Spleen (tissue), 11 donors: ENCODE results near the gene EDN2. TPM values are rescaled to one million over a fixed set of nuclear protein-coding genes. Genes with fewer than 3 reads are reported as not detected.

Source experiments
- DNase-seq: peaks from one replicate; pipeline ENCODE4 v3.0.0-alpha.2; 2020
- H3K27ac ChIP-seq, 8 donors: fragments of 200-600 bp; sonication (generic) in 7 of 8; 1 replicate in 4 of 8; 2 replicates in 4 of 8; pipeline versions ENCODE4 v1.5.0 to v1.8.0; 2016 to 2021; ENCODE audit warnings: inconsistent platforms in 4 of 8, mild to moderate bottlenecking in 4 of 8, moderate library complexity in 1 of 8
- H3K27me3 ChIP-seq, 7 donors: fragments of 200-600 bp; sonication (generic) in 6 of 7; replicated peaks in 1 of 7; 1 replicate in 4 of 7; 2 replicates in 3 of 7; pipeline versions ENCODE4 v1.5.0 to v1.8.0; 2016 to 2021; ENCODE audit warnings: inconsistent platforms in 3 of 7, mild to moderate bottlenecking in 1 of 7
- H3K36me3 ChIP-seq, 6 donors: fragments of 200-600 bp; sonication (generic) in 5 of 6; 1 replicate in 4 of 6; 2 replicates in 2 of 6; pipeline versions ENCODE4 v1.5.0 to v1.8.0; 2016 to 2021; ENCODE audit warnings: inconsistent platforms in 2 of 6
- H3K4me1 ChIP-seq, 6 donors: fragments of 200-600 bp; sonication (generic) in 5 of 6; 1 replicate in 3 of 6; 2 replicates in 3 of 6; pipeline versions ENCODE4 v1.5.0 to v1.8.0; 2016 to 2021; ENCODE audit warnings: inconsistent platforms in 3 of 6
- H3K4me3 ChIP-seq, 8 donors: fragments of 200-600 bp; sonication (generic) in 7 of 8; 1 replicate in 4 of 8; 2 replicates in 4 of 8; pipeline versions ENCODE4 v1.5.0 to v1.8.0; 2016 to 2021; ENCODE audit warnings: inconsistent platforms in 4 of 8, mild to moderate bottlenecking in 4 of 8, moderate library complexity in 2 of 8
- H3K9me3 ChIP-seq, 8 donors: fragments of 200-600 bp; sonication (generic) in 7 of 8; 1 replicate in 4 of 8; 2 replicates in 4 of 8; pipeline versions ENCODE4 v1.5.0 to v1.8.0; 2016 to 2021; ENCODE audit warnings: inconsistent platforms in 4 of 8
- POLR2A ChIP-seq, 3 donors: fragments of 450-650 bp; IDR thresholded peaks; one replicate each; pipeline ENCODE4 v1.5.1; 2017; ENCODE audit warnings: antibody characterized with exemption in 3 of 3, mild to moderate bottlenecking in 1 of 3
- POLR2AphosphoS5 ChIP-seq, 3 donors: sonication (generic); formaldehyde crosslinking; IDR thresholded peaks; one replicate each; pipeline ENCODE4 v1.5.1; 2017; ENCODE audit warnings: antibody characterized with exemption in 3 of 3
- WGBS, 5 donors: extraction: QIAGEN DNeasy Blood & Tissue Kit in 3 of 5; methylation state at CpG; one replicate each; pipeline versions ENCODE4 v1.1.5 to v1.1.7; 2013 to 2018; 5-methylcytosine and 5-hydroxymethylcytosine counted together
- intact Hi-C: fragments of 100-400 bp; cut with DNase I; formaldehyde crosslinking; loops from one replicate; pipeline ENCODE4 v1.15.0; 2023; ENCODE audit warnings: low total_unique reads
- polyA plus RNA-seq, 3 donors: library from polyadenylated mRNA; stranded (reverse); fragments of 200-250 nt; gene quantifications; one replicate each; pipeline ENCODE4 v1.2.1, GENCODE V29; 2013
- total RNA-seq, 7 donors: library from RNA; depleted of rRNA in 3 of 7; stranded (reverse); fragments of >200 nt in 3 of 7; fragmentation: NEBNext Ultra II Directional in 4 of 7; extraction: Animal tissue kit (Norgen Biotek cat#: 25700) in 4 of 7; gene quantifications; one replicate each; pipeline versions ENCODE4 v1.1.0 to v1.2.1, GENCODE V29; 2016 to 2021
- TF ChIP-seq, protein P1 (sequence below), 11 experiments: fragments of 200-600 bp in 7 of 11; fragments of 450-650 bp in 4 of 11; sonication (generic) in 4 of 11; IDR thresholded peaks in 8 of 11; conservative IDR thresholded peaks in 3 of 11; 1 replicate in 7 of 11; 2 replicates in 4 of 11; pipeline versions ENCODE4 v1.4.0 to v1.8.0; 2016 to 2021; ENCODE audit warnings: antibody characterized with exemption in 11 of 11, inconsistent platforms in 4 of 11, mild to moderate bottlenecking in 1 of 11
- donor health status: healthy with polysubstance abuse.
- donor health status: DM: no; HTN: no; CAD: no; lungs with moderate emphysema.
- donor health status: DM: no; HTN: no; CAD: no.
- donor health status: Bipolar disorder and iron deficiency.
- donor health status: healthy.
- donor health status: DM: no; HTN: no; CAD: no.
- donor health status: DM: yes; HTN: yes; CAD: no.

Gene EDN2
- total and polyA plus RNA-seq, 10 donors: not detected

- intact Hi-C loops: no loop called here
- DNase-seq: no peak
Observed at GRCh38 chr1:41498804-41499203, 14.3 kb upstream of the EDN2 start.

GRCh38 chr1:41498391-41498790 lies 13.9 kb upstream of the EDN2 start:
- Histone ChIP-seq H3K4me1 (peaks cover 0 to 42% (median 23%) of the 10 kb centered on the region in 6 donors), H3K9me3 (no peaks in the 10 kb centered on the region), H3K36me3 (no peaks in the 10 kb centered on the region), H3K27me3 (peaks cover 0 to 33% (median 13%) of the 10 kb centered on the region in 7 donors), H3K27ac (peak overlapping the region in 1 of 8 donors; percentile 11), H3K4me3 (no peak overlapping the region)
- no peak for DNase-seq
- no peak for TF ChIP-seq POLR2A (IDR thresholded peaks at IDR 0.05)
- TF ChIP-seq POLR2AphosphoS5 (IDR thresholded peaks at IDR 0.05): no peak
- TF ChIP-seq, protein P1, sequence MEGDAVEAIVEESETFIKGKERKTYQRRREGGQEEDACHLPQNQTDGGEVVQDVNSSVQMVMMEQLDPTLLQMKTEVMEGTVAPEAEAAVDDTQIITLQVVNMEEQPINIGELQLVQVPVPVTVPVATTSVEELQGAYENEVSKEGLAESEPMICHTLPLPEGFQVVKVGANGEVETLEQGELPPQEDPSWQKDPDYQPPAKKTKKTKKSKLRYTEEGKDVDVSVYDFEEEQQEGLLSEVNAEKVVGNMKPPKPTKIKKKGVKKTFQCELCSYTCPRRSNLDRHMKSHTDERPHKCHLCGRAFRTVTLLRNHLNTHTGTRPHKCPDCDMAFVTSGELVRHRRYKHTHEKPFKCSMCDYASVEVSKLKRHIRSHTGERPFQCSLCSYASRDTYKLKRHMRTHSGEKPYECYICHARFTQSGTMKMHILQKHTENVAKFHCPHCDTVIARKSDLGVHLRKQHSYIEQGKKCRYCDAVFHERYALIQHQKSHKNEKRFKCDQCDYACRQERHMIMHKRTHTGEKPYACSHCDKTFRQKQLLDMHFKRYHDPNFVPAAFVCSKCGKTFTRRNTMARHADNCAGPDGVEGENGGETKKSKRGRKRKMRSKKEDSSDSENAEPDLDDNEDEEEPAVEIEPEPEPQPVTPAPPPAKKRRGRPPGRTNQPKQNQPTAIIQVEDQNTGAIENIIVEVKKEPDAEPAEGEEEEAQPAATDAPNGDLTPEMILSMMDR (IDR thresholded peaks at IDR 0.05 in 8 of 11, conservative IDR thresholded peaks at IDR 0.05 in 3 of 11): no peak
- WGBS, 5 donors: 72 to 93% (median 89%) methylated on average over 5 of the region's 5 CpGs
- intact Hi-C loops: no loop called here

More at GRCh38 chr1:41498804-41499203, 14.3 kb upstream of the EDN2 start:
- TF ChIP-seq POLR2AphosphoS5 (IDR thresholded peaks at IDR 0.05) (peak; percentile 50 to 78 (median 68)), POLR2A (IDR thresholded peaks at IDR 0.05) (no peak)
- TF ChIP-seq, protein P1 (IDR thresholded peaks at IDR 0.05 in 8 of 11, conservative IDR thresholded peaks at IDR 0.05 in 3 of 11): no peak
- no peaks in the 10 kb centered on the region for H3K9me3 ChIP-seq
- no peak overlapping the region for H3K4me3 ChIP-seq
- peaks cover 0 to 42% (median 23%) of the 10 kb centered on the region in 6 donors for H3K4me1 ChIP-seq
- WGBS, 5 donors: 65 to 86% (median 77%) methylated on average over 10 to 12 of the region's 12 CpGs
- H3K27ac ChIP-seq: peak overlapping the region in 1 of 8 donors; percentile 11
- no peaks in the 10 kb centered on the region for H3K36me3 ChIP-seq
- peaks cover 0 to 33% (median 13%) of the 10 kb centered on the region in 7 donors for H3K27me3 ChIP-seq

- intact Hi-C loops: no loop called here
- Histone ChIP-seq H3K9me3 (no peaks in the 10 kb centered on the region), H3K27me3 (peaks cover 0 to 33% (median 13%) of the 10 kb centered on the region in 7 donors), H3K27ac (no peak overlapping the region), H3K4me1 (peaks cover 0 to 42% (median 23%) of the 10 kb centered on the region in 6 donors), H3K4me3 (no peak overlapping the region), H3K36me3 (no peaks in the 10 kb centered on the region)
- no peak for DNase-seq
- WGBS, 5 donors: 89 to 95% (median 93%) methylated on average over 6 to 7 of the region's 7 CpGs
- TF ChIP-seq POLR2A (IDR thresholded peaks at IDR 0.05) (no peak), POLR2AphosphoS5 (IDR thresholded peaks at IDR 0.05) (no peak)
- TF ChIP-seq, protein P1 (IDR thresholded peaks at IDR 0.05 in 8 of 11, conservative IDR thresholded peaks at IDR 0.05 in 3 of 11): no peak
Observed at GRCh38 chr1:41497461-41498030, 13.1 kb upstream of the EDN2 start.

- TF ChIP-seq POLR2AphosphoS5 (IDR thresholded peaks at IDR 0.05): no peak
- TF ChIP-seq, protein P1 (IDR thresholded peaks at IDR 0.05 in 8 of 11, conservative IDR thresholded peaks at IDR 0.05 in 3 of 11): no peak
- TF ChIP-seq POLR2A (IDR thresholded peaks at IDR 0.05): no peak
- Histone ChIP-seq H3K27ac (peak overlapping the region in 3 of 8 donors; percentile 51 to 79 (median 57)), H3K4me3 (no peak overlapping the region), H3K27me3 (peaks cover 0 to 33% (median 13%) of the 10 kb centered on the region in 7 donors), H3K4me1 (peaks cover 0 to 42% (median 23%) of the 10 kb centered on the region in 6 donors), H3K9me3 (no peaks in the 10 kb centered on the region), H3K36me3 (no peaks in the 10 kb centered on the region)
- no peak for DNase-seq
- 83 to 92% (median 89%) methylated on average over 10 to 13 of the region's 13 CpGs for WGBS, 5 donors
- intact Hi-C loops: no loop called here
Observed at GRCh38 chr1:41497056-41497440, 12.6 kb upstream of the EDN2 start.
